Mammary epithelial cell (primary cell): ENCODE results near the gene SLC25A43.

Experiments
- CTCF ChIP-seq, 2 donors: IDR thresholded peaks in 1 of 2; conservative IDR thresholded peaks in 1 of 2; 2 replicates each; pipeline ENCODE4 v1.5.1; 2011 to 2012; ENCODE audit warnings: inconsistent platforms in 2 of 2, low read length in 2 of 2, mild to moderate bottlenecking in 2 of 2, control low read depth in 1 of 2, low read depth in 1 of 2; ENCODE audit not compliant: insufficient read depth in 1 of 2; ENCODE audit errors: extremely low read depth in 1 of 2
- EZH2 ChIP-seq: IDR thresholded peaks from 2 replicates; pipeline ENCODE4 v1.6.1; 2012; ENCODE audit warnings: low read length, inconsistent platforms, borderline replicate concordance

DNA sequence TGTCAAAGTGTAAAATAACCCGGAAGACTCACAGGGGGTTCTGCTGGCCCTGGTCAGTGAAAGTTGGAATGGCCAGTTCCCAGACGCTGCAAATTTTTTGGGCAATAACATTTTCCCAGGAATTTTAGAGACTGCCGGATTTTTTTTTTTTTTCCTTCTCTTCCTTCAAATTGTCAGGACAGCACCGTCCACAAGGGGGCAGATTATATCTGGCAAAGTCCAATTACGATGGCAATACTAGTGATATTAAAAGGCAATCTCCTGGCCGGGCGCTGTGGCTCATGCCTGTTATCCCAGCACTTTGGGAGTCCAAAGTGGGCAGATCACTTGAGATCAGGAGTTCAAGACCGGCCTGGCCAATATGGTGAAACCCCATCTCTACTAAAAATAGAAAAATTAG is 89.6 kb downstream of the SLC25A43 start:
- peak; percentile 46 to 59 for TF ChIP-seq CTCF (conservative IDR thresholded peaks at IDR 0.05 in 1 of 2, IDR thresholded peaks at IDR 0.05 in 1 of 2; ENCODE audit: extremely low read depth in 1 of 2, insufficient read depth in 1 of 2, low read depth in 1 of 2, low read length in 2 of 2)
- TF ChIP-seq EZH2: no peak
